Measurements from ENCODE around the gene PSMD6.

- TF ChIP-seq EP300 (IDR thresholded peaks at IDR 0.05), result no peak
- TF ChIP-seq CTCF (IDR thresholded peaks at IDR 0.05), result no peak
- TF ChIP-seq POLR2AphosphoS5 (IDR thresholded peaks at IDR 0.05), result no peak
Measured at GRCh38 chr3:64048631-64049061, 25.4 kb upstream of the PSMD6 start.
